SK-N-SH treated with all-trans-retinoic acid at 6 μM for 48 hours (cell line): ENCODE data around the gene SYNJ1.

ENCODE experiments used
- ATAC-seq: fragments of 200-7000 bp; cut with Tn5 transposase; 3 replicates; pipeline ENCODE4 v1.9.1; 2020; ENCODE audit warnings: mild to moderate bottlenecking, moderate library complexity
- ARNTL ChIP-seq: fragments of 450-650 bp; formaldehyde crosslinking; IDR thresholded peaks from 2 replicates; pipeline ENCODE4 v1.5.0; 2020; ENCODE audit warnings: low read depth, mild to moderate bottlenecking, moderate library complexity, borderline replicate concordance
- BACH2 ChIP-seq: fragments of 250-450 bp; sonication (Bioruptor Pico); IDR thresholded peaks from 2 replicates; pipeline ENCODE4 v1.9.0; 2021; ENCODE audit warnings: mild to moderate bottlenecking, borderline replicate concordance
- ESRRG ChIP-seq: fragments of 250-450 bp; sonication (Bioruptor Pico); IDR thresholded peaks from 2 replicates; pipeline ENCODE4 v1.6.1; 2021; ENCODE audit warnings: mild to moderate bottlenecking
- GLIS3 ChIP-seq: fragments of 250-450 bp; sonication (Bioruptor Pico); IDR thresholded peaks from 2 replicates; pipeline ENCODE4 v1.5.0; 2020; ENCODE audit warnings: mild to moderate bottlenecking, moderate library complexity
- ISL1 ChIP-seq: fragments of 250-450 bp; sonication (Bioruptor Pico); IDR thresholded peaks from 2 replicates; pipeline ENCODE4 v2.1.2; 2022; ENCODE audit warnings: mild to moderate bottlenecking, moderate library complexity
- POU6F1 ChIP-seq: fragments of 250-450 bp; sonication (Bioruptor Pico); IDR thresholded peaks from 2 replicates; pipeline ENCODE4 v1.8.0; 2021; ENCODE audit warnings: low read depth, mild to moderate bottlenecking, moderate library complexity, borderline replicate concordance
- RARB ChIP-seq: fragments of 250-450 bp; sonication (Bioruptor Pico); IDR thresholded peaks from 2 replicates; pipeline ENCODE4 v1.8.0; 2021; ENCODE audit warnings: mild to moderate bottlenecking, moderate library complexity
- SNAI2 ChIP-seq: fragments of 250-450 bp; sonication (Bioruptor Pico); IDR thresholded peaks from 2 replicates; pipeline ENCODE4 v1.5.0; 2020; ENCODE audit warnings: mild to moderate bottlenecking, moderate library complexity
- TCF4 ChIP-seq: fragments of 250-450 bp; sonication (Bioruptor Pico); IDR thresholded peaks from 2 replicates; pipeline ENCODE4 v1.8.0; 2021; ENCODE audit warnings: mild to moderate bottlenecking, moderate library complexity, borderline replicate concordance
- TOX ChIP-seq: fragments of 250-450 bp; sonication (Bioruptor Pico); IDR thresholded peaks from 2 replicates; pipeline ENCODE4 v1.8.0; 2021; ENCODE audit warnings: mild to moderate bottlenecking, moderate library complexity, borderline replicate concordance
- ZC3H10 ChIP-seq: fragments of 250-450 bp; sonication (Bioruptor Pico); IDR thresholded peaks from 2 replicates; pipeline ENCODE4 v1.5.1; 2021; ENCODE audit warnings: mild to moderate bottlenecking, moderate library complexity
- ZFP3 ChIP-seq: fragments of 250-450 bp; sonication (Bioruptor Pico); IDR thresholded peaks from 2 replicates; pipeline ENCODE4 v1.5.0; 2020; ENCODE audit warnings: mild to moderate bottlenecking, moderate library complexity
- ZFP30 ChIP-seq: fragments of 450-650 bp; formaldehyde crosslinking; IDR thresholded peaks from 2 replicates; pipeline ENCODE4 v1.5.0; 2022; ENCODE audit warnings: mild to moderate bottlenecking, moderate library complexity
- ZNF565 ChIP-seq: fragments of 450-650 bp; formaldehyde crosslinking; conservative IDR thresholded peaks from 2 replicates; pipeline ENCODE4 v1.5.0; 2020; ENCODE audit warnings: low read depth, mild to moderate bottlenecking, moderate library complexity
- ZNF8 ChIP-seq: fragments of 450-650 bp; formaldehyde crosslinking; IDR thresholded peaks from 2 replicates; pipeline ENCODE4 v1.5.0; 2020; ENCODE audit warnings: mild to moderate bottlenecking, moderate library complexity
- TF ChIP-seq, protein P1 (sequence below): fragments of 250-450 bp; sonication (Bioruptor Pico); IDR thresholded peaks from 2 replicates; pipeline ENCODE4 v1.5.1; 2021; ENCODE audit warnings: mild to moderate bottlenecking, moderate library complexity
- TF ChIP-seq, protein P2 (sequence below): fragments of 250-450 bp; sonication (Bioruptor Pico); IDR thresholded peaks from 2 replicates; pipeline ENCODE4 v1.8.0; 2020; ENCODE audit warnings: mild to moderate bottlenecking, moderate library complexity, borderline replicate concordance

SYNJ1 gene

DNA sequence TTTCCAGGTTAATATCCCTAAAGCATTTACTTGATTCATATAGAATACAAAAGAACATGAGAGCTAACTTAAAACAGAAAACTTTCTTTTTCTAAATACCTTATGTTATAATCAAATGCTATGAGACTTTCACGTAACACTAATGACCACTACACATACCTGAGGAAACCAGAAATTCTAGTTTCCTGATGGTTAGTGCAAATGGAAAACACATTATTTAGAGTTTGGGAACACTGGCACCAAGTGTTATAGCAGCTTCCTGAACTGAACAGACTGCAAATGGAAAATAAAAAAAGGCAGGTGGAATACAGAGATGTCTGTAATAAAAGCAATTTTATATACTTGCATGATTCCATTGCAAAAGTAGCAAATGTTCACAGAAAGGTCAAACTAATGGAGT lies 28.3 kb upstream of the SYNJ1 start:
- TF ChIP-seq RARB (CRISPR knock-in tag) (no peak), BACH2 (CRISPR knock-in tag) (no peak), ZNF8 (CRISPR knock-in tag) (no peak), GLIS3 (CRISPR knock-in tag) (no peak), ZFP30 (CRISPR knock-in tag) (no peak), ESRRG (CRISPR knock-in tag) (no peak), TCF4 (CRISPR knock-in tag) (no peak), TOX (CRISPR knock-in tag) (no peak), POU6F1 (no peak)
- TF ChIP-seq, protein P1, sequence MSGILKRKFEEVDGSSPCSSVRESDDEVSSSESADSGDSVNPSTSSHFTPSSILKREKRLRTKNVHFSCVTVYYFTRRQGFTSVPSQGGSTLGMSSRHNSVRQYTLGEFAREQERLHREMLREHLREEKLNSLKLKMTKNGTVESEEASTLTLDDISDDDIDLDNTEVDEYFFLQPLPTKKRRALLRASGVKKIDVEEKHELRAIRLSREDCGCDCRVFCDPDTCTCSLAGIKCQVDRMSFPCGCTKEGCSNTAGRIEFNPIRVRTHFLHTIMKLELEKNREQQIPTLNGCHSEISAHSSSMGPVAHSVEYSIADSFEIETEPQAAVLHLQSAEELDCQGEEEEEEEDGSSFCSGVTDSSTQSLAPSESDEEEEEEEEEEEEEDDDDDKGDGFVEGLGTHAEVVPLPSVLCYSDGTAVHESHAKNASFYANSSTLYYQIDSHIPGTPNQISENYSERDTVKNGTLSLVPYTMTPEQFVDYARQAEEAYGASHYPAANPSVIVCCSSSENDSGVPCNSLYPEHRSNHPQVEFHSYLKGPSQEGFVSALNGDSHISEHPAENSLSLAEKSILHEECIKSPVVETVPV (CRISPR knock-in tag), result no peak
- TF ChIP-seq, protein P2, sequence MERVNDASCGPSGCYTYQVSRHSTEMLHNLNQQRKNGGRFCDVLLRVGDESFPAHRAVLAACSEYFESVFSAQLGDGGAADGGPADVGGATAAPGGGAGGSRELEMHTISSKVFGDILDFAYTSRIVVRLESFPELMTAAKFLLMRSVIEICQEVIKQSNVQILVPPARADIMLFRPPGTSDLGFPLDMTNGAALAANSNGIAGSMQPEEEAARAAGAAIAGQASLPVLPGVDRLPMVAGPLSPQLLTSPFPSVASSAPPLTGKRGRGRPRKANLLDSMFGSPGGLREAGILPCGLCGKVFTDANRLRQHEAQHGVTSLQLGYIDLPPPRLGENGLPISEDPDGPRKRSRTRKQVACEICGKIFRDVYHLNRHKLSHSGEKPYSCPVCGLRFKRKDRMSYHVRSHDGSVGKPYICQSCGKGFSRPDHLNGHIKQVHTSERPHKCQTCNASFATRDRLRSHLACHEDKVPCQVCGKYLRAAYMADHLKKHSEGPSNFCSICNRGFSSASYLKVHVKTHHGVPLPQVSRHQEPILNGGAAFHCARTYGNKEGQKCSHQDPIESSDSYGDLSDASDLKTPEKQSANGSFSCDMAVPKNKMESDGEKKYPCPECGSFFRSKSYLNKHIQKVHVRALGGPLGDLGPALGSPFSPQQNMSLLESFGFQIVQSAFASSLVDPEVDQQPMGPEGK (CRISPR knock-in tag), result no peak
- ATAC-seq, result no peak

DNA sequence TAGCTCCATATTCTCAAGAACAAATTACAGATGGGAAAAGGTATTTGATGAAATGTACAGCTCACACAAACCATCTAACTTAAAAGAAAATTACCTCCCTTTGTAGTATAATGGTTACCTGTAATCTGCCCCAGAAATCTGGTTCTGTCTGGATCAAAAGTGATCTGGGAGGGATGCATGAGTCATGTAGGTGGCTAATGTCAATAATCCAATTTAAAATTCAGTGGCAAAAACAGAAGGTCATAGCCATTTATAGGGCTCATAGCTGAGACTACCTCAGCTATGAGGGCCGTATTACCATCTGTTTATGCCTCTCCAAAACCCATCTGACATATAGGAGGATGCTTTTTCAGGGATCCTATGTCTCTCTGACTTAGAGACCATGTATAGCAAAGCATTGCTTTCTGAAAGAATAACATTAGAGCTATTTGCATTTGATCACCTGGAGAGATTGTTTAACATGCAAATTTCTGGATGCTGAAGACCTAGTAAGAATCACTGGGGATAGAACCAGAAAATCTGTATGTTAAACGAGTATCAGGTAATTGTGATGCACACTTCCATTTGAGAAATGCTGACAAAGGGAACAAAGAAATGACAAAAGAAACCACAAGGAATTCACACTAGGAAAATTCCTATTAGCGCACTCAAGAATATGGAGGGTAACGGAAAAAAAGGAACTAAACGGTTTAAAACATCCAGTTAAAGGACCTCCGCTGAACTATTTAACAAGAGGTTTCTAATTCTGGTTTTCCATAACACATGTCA lies 26.2 kb upstream of the SYNJ1 start:
- no peak for ATAC-seq
- TF ChIP-seq ZC3H10 (CRISPR knock-in tag), result no peak
- TF ChIP-seq ZNF565 (CRISPR knock-in tag), result no peak
- TF ChIP-seq ESRRG (CRISPR knock-in tag), result no peak

GRCh38 chr21:32750405-32750804 lies 22.6 kb upstream of the SYNJ1 start:
- no peak for TF ChIP-seq TOX (CRISPR knock-in tag)
- no peak for TF ChIP-seq ISL1 (CRISPR knock-in tag)
- TF ChIP-seq, protein P2 (CRISPR knock-in tag), result no peak
- TF ChIP-seq SNAI2, result no peak
- TF ChIP-seq ZNF565 (CRISPR knock-in tag), result no peak
- no peak for TF ChIP-seq ZFP30 (CRISPR knock-in tag)
- TF ChIP-seq POU6F1, result no peak
- no peak for TF ChIP-seq ZFP3 (CRISPR knock-in tag)
- TF ChIP-seq, protein P1 (CRISPR knock-in tag), result no peak
- no peak for TF ChIP-seq ARNTL (CRISPR knock-in tag)
- no peak for TF ChIP-seq ZNF8 (CRISPR knock-in tag)
- no peak for ATAC-seq
